ENCODE results near the gene ADD2.

DNA sequence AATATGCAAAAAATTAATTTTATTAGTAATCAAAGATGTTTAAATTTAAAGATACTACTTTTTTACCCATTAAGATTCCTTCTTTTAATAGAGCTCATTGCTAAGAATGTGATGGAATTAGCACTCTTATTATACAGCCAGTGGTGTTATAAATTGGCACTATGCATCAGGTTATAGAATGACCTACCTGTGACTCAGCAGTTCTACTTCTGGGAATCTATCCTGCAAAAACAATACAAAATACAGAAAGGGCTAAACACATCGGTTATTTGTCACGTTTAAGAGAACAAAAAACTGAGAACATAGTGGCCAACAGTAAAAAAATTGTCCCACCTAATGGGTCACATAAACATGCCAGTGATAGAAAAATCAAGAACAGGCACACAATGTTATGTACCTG, 9.4 kb upstream of the ADD2 start:
- TF ChIP-seq, protein P1, sequence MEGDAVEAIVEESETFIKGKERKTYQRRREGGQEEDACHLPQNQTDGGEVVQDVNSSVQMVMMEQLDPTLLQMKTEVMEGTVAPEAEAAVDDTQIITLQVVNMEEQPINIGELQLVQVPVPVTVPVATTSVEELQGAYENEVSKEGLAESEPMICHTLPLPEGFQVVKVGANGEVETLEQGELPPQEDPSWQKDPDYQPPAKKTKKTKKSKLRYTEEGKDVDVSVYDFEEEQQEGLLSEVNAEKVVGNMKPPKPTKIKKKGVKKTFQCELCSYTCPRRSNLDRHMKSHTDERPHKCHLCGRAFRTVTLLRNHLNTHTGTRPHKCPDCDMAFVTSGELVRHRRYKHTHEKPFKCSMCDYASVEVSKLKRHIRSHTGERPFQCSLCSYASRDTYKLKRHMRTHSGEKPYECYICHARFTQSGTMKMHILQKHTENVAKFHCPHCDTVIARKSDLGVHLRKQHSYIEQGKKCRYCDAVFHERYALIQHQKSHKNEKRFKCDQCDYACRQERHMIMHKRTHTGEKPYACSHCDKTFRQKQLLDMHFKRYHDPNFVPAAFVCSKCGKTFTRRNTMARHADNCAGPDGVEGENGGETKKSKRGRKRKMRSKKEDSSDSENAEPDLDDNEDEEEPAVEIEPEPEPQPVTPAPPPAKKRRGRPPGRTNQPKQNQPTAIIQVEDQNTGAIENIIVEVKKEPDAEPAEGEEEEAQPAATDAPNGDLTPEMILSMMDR (conservative IDR thresholded peaks at IDR 0.05): no peak
- TF ChIP-seq EZH2 (IDR thresholded peaks at IDR 0.05; ENCODE audit: low read depth): no peak

Data from PC-9 (cell line).